SJCRH30 (cell line): ENCODE measurements around the gene PRPSAP2. TPM values are rescaled to one million over a fixed set of nuclear protein-coding genes. Genes with fewer than 3 reads are reported as not detected.
A peak's percentile ranks its signal among the peaks of the same experiment; 100 is the strongest.

Experiments
- DNase-seq, 2 experiments: peaks; one replicate each; pipeline ENCODE4 v3.0.0-alpha.2; 2015 to 2020
- H3K27ac ChIP-seq: fragments of 250-450 bp; sonication (Bioruptor Pico); 2 replicates; pipeline ENCODE4 v1.5.1; 2020; ENCODE audit warnings: mild to moderate bottlenecking, moderate library complexity
- H3K27me3 ChIP-seq: fragments of 250-450 bp; sonication (Bioruptor Pico); 2 replicates; pipeline ENCODE4 v1.5.1; 2020; ENCODE audit warnings: mild to moderate bottlenecking, moderate library complexity
- H3K36me3 ChIP-seq: fragments of 250-450 bp; sonication (Bioruptor Pico); 2 replicates; pipeline ENCODE4 v1.5.1; 2020; ENCODE audit warnings: mild to moderate bottlenecking, moderate library complexity
- H3K4me1 ChIP-seq: fragments of 250-450 bp; sonication (Bioruptor Pico); 2 replicates; pipeline ENCODE4 v1.5.1; 2020; ENCODE audit warnings: mild to moderate bottlenecking, moderate library complexity
- H3K4me3 ChIP-seq: fragments of 250-450 bp; sonication (Bioruptor Pico); 2 replicates; pipeline ENCODE4 v1.5.1; 2020; ENCODE audit warnings: mild to moderate bottlenecking, moderate library complexity
- H3K9me3 ChIP-seq: fragments of 250-450 bp; sonication (Bioruptor Pico); replicated peaks from 2 replicates; pipeline ENCODE4 v1.5.1; 2020; ENCODE audit warnings: mild to moderate bottlenecking, moderate library complexity
- total RNA-seq: library from RNA; depleted of rRNA; stranded (reverse); fragments of >200 nt; shearing (Covaris generic); gene quantifications from 2 replicates; pipeline ENCODE4 v1.2.3, GENCODE V29; 2014

The PRPSAP2 gene
- total RNA-seq, 1 experiment from 2014 or later, result 187 TPM

- Histone ChIP-seq H3K9me3 (no peaks in the 10 kb centered on the region), H3K27me3 (no peaks in the 10 kb centered on the region), H3K36me3 (no peaks in the 10 kb centered on the region), H3K4me3 (no peak overlapping the region), H3K27ac (no peak overlapping the region), H3K4me1 (peaks cover 3% of the 10 kb centered on the region; the same call in 1 of the 2 replicates)
- no peak for DNase-seq
Measured at GRCh38 chr17:18958611-18959010, 100.7 kb downstream of the PRPSAP2 start.

DNA sequence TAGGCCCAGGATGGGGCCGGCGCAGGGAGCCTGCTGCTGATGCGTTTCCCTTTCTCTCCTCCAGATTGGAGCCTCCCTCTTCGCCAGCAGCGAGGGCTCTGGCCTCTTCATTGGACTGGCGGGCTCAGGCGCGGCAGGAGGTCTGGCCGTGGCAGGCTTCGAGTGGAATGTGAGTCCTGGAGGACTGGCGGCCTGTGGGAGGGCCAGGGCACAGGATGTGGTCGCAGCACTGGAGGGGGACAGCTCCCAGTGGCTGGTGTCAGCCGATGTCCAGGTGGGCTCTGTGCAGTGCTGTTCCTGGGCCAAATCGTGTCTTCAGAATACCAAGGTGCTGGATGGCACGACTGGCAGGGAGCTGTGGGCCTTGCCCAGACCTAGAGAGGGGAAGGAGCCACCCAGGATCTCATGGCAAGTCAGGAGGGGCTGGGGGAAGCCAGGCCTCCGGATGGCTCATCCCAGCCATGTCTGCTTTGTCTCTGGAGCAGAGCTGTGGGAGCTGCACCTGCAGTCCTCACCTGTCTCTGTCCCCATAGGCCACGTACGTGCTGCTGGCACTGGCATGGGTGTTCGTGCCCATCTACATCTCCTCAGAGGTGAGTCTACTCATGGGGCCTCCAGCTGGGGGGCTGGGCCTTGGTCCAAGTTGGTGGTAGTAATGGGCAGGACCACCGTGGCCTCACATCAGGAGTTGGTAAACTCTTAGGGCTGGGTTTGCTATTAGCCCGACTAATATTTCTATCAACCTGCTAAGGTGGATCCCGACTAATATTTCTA is 101.3 kb downstream of the PRPSAP2 start:
- peaks cover 3% of the 10 kb centered on the region; the same call in 1 of the 2 replicates for H3K4me1 ChIP-seq
- H3K27ac ChIP-seq, result no peak overlapping the region
- H3K36me3 ChIP-seq, result no peaks in the 10 kb centered on the region
- H3K27me3 ChIP-seq, result no peaks in the 10 kb centered on the region; the same call in 1 of the 2 replicates
- DNase-seq, result peak; percentile 77 to 82
- H3K9me3 ChIP-seq, result no peaks in the 10 kb centered on the region
- H3K4me3 ChIP-seq, result no peak overlapping the region

DNA sequence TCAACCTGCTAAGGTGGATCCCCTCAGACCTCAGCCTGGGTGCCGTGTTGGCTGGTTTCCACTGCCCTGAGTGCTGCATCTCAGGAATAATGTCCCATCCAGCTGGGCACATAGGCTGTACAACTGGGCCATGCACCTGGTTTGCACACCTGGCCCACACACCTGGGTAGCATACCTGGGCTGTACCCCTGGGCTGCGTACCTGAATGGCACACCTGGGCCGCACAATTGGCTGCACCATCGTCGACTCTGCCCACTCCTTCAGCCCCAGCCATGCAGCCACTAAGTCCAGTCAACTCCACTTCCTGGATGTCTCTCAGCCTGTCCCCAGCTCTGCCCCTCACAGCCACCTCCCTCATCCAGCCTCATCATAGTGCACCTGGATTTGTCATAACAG is 101.9 kb downstream of the PRPSAP2 start:
- Histone ChIP-seq H3K4me3 (no peak overlapping the region), H3K27me3 (no peaks in the 10 kb centered on the region; the same call in 1 of the 2 replicates), H3K4me1 (peaks cover 3% of the 10 kb centered on the region; the same call in 1 of the 2 replicates), H3K27ac (no peak overlapping the region), H3K36me3 (no peaks in the 10 kb centered on the region), H3K9me3 (no peaks in the 10 kb centered on the region)
- DNase-seq, result peak in 1 of 2 experiments; percentile 19

DNA sequence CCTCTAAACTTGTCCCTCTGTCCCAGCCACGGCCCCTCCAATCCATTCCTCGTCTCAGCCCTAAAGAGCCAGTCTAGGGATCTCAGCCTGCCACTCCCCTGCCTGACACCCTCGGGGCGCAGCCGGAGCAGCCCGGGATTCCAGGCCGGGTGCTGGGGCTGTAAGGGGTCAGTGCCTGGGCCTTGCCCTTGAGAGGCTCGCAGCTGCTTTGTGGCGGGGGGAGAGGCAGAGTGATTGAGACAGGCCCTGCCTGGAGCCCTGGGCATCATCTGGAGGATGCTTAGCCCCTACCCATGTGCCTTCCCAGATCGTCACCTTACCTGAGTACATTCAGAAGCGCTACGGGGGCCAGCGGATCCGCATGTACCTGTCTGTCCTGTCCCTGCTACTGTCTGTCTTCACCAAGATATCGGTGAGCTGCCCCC is 102.3 kb downstream of the PRPSAP2 start:
- H3K27ac ChIP-seq, result no peak overlapping the region
- no peaks in the 10 kb centered on the region; the same call in 1 of the 2 replicates for H3K27me3 ChIP-seq
- H3K9me3 ChIP-seq, result no peaks in the 10 kb centered on the region
- H3K4me3 ChIP-seq, result no peak overlapping the region
- peaks cover 3% of the 10 kb centered on the region; the same call in 1 of the 2 replicates for H3K4me1 ChIP-seq
- H3K36me3 ChIP-seq, result no peaks in the 10 kb centered on the region
- peak; percentile 41 to 52 for DNase-seq

DNA sequence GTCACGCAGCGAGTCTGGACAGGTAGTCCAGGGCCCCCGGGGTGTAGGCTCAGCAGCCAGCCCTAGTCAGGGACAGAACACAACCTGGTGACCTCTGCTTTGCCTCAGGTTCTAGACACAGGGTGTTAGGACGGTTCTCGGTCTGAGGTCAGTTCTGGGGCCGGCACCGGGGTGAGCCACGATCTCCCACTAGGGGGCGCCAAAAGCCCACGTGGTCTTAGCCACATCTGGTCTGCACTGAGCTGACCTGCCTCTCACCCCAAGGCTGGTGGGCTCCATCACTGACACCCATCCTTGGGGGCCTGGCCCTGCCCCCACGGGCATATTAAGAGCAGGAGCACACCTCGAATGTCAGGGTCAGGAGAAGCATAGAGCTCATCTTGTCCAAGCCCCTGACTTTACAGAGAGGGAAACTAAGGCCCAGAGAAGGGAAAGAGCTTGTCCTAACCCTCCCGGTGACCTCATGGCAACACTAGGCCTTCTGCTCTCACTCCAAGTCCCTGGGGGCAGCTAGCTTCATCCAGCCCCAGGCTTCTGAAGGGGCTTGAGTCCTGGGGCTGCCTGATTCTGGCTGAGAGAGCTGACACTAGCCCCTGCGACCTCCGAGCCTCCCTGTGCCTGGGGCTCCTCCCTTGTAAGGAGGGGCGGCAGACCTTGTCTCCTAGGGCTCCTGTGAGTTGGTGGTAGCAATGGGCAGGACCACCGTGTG is 103.0 kb downstream of the PRPSAP2 start:
- no peak overlapping the region for H3K4me3 ChIP-seq

DNA sequence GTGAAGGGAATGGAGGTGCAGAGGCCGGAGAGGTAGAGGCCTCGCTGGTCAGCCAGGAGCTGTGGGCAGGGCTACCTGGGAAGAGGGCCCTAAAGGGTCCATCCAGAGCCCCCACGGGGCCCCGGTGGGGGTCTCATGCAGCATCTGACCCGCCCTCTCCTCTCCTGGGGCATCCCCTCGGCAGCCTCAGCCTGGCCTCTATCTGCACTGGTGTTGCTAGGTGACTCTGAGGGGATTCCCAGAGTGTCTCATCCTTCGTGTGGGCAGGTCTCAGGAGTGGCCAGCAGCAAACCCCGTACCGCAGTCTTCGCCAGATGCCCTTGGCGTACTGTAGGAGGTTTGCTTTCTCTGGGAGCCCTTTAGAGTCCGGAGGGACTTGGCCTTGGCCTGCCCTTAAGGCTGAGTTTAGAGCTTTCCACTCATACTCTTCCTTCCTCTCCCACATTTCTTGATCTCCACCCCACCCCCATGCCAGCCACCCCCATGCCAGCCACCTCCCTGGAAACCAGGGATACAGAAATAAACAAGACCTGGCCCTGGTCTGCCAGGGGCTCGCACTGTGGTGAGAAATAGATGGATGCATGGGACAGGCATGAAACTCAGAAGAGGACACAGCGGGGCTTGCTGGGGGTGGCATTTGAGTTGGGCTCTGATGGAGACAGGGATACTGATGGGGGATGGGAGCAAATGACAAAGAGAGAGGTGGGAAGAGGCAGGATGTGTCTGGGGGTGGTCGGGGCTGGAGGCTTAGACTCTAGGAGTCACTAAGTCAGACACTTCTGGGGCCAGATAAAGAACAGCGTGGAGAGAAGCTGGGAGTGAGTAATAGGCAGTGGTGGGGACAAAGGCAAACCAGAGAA is 103.9 kb downstream of the PRPSAP2 start:
- DNase-seq, result peak in 1 of 2 experiments; percentile 15
- Histone ChIP-seq H3K36me3 (no peaks in the 10 kb centered on the region), H3K27me3 (peaks cover 4% of the 10 kb centered on the region; the same call in 1 of the 2 replicates), H3K9me3 (no peaks in the 10 kb centered on the region), H3K4me1 (peaks cover 3% of the 10 kb centered on the region), H3K4me3 (no peak overlapping the region), H3K27ac (no peak overlapping the region)

More for the DNA sequence above, 103.0 kb downstream of the PRPSAP2 start:
- H3K27me3 ChIP-seq, result peaks cover 4% of the 10 kb centered on the region; the same call in 1 of the 2 replicates
- peak; percentile 89 to 97 for DNase-seq
- no peak overlapping the region for H3K27ac ChIP-seq
- peaks cover 3% of the 10 kb centered on the region; the same call in 1 of the 2 replicates for H3K4me1 ChIP-seq
- H3K36me3 ChIP-seq, result no peaks in the 10 kb centered on the region
- H3K9me3 ChIP-seq, result no peaks in the 10 kb centered on the region

DNA sequence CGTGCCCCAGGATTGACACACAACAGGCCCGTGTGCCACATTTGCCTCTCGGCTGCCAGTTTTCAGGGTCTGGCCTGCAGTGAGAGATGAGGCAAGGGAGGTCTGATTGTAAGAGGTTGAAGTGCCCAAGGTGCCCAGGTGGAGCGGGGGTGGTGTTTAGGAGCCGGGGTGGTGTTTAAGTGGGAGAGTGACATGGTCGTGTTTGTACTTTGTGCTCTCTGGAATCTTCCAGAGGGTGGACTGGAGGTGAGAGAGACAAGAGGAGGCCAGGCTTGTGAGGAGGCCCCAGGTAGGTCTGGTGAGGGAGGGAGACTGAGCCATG is 104.5 kb downstream of the PRPSAP2 start:
- Histone ChIP-seq H3K9me3 (no peaks in the 10 kb centered on the region), H3K4me3 (no peak overlapping the region), H3K27me3 (peaks cover 4% of the 10 kb centered on the region; the same call in 1 of the 2 replicates), H3K36me3 (no peaks in the 10 kb centered on the region), H3K27ac (no peak overlapping the region), H3K4me1 (peaks cover 9% of the 10 kb centered on the region)
- DNase-seq, result no peak

DNA sequence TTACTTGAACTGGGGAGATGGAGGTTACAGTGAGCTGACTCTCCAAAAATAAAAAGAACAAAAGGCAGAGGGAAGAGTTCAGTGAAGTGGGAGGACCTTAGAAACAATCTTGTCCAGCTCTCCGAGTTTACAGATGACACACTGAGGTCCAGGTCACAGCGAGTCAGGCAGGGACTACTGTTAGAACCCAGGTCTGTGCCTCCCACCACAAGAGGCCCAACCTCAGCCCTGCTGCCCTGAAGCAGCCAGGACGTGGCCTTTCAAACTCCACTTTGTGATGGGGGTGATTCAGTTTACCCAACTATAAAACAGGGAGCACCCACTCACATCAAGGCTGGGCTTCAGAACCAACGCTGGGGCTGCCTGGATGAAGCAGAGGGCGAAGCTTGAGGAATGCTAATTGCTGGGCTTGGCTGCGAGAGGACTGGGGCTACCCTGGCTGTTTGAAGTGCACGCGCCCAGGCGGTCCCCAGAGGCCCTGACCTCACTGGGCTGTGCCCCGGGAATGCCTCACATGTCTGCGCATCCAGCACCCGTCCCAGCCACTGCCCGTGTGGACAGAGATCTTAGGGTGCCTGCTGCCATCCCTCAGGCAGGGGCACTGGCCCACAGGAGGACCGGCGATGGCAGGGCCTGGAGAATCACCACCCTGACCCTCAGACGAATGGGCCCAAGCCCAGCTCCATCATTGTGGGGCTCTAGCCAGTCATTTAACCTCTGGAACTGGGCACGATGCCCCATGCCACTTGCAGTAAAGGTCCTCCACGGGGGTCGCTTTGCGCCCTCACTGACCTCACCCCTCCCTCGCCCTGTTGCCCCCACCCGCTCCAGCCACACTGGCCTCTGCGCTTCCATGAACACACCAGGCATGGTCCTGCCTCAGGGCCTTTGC is 105.4 kb downstream of the PRPSAP2 start:
- Histone ChIP-seq H3K27me3 (peaks cover 4% of the 10 kb centered on the region; the same call in 1 of the 2 replicates), H3K4me3 (no peak overlapping the region), H3K27ac (no peak overlapping the region), H3K36me3 (no peaks in the 10 kb centered on the region), H3K4me1 (peaks cover 11% of the 10 kb centered on the region), H3K9me3 (no peaks in the 10 kb centered on the region)
- DNase-seq, result peak in 1 of 2 experiments; percentile 14

DNA sequence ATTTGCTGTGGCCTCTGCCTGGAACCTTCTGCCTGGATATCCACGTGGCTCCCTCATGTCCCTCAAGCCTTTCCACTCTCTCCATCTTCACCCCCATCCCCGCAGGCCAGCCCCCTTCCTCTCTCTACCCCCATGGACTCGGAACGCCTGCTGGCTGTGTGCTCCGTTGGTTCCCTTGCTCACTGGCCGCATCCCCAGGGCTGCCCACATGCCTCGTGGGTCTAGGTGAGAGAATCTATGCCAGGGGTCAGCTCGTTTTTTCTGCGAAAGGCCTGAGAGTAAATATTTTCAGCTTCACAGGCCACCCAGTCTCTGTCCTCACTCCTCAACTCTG is 106.1 kb downstream of the PRPSAP2 start:
- Histone ChIP-seq H3K9me3 (no peaks in the 10 kb centered on the region), H3K4me3 (no peak overlapping the region), H3K27ac (no peak overlapping the region), H3K36me3 (no peaks in the 10 kb centered on the region), H3K27me3 (peaks cover 4% of the 10 kb centered on the region; the same call in 1 of the 2 replicates), H3K4me1 (peaks cover 11% of the 10 kb centered on the region)
- no peak for DNase-seq

- DNase-seq, result no peak
- Histone ChIP-seq H3K9me3 (no peaks in the 10 kb centered on the region), H3K27ac (no peak overlapping the region), H3K36me3 (no peaks in the 10 kb centered on the region), H3K27me3 (peaks cover 4% of the 10 kb centered on the region; the same call in 1 of the 2 replicates), H3K4me3 (no peak overlapping the region), H3K4me1 (peaks cover 8% of the 10 kb centered on the region)
Measured at GRCh38 chr17:18964550-18964949, 106.6 kb downstream of the PRPSAP2 start.

DNA sequence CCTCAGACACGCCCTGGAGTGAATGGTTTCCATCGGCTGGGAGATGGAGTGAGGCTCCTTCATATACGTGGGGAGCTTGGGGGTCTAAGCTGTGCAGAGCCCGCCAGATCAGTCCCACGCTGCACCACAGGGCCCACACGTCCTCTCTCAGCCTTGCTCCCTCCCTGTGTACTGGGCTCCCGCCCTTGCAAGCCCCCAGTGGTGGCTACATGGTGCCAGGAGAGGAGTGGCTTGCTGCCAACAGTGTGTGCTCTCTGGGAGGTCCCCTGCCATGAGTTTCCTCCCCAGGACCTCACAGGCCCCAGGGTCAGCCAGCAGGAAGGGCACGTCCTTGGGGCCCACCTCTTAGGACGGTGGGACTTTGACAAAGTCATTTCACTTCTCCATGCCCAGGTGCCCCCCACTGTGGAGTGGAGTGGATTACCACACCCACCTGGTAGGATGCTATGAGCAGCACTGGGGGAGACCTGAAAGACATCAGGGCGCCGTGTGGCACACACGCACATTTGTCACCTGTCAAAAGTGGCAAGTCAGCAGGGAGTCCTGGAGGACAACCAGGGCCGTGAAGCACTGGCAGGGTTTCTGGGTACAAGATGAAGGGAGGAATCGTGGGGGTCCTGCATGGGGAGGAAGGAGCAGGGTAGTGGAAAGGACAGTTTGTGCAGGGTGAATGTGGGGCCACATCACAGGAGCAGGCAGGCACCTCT is 107.8 kb downstream of the PRPSAP2 start:
- Histone ChIP-seq H3K27ac (no peak overlapping the region), H3K4me3 (no peak overlapping the region), H3K9me3 (no peaks in the 10 kb centered on the region), H3K36me3 (no peaks in the 10 kb centered on the region), H3K4me1 (peaks cover 8% of the 10 kb centered on the region), H3K27me3 (peaks cover 4% of the 10 kb centered on the region; the same call in 1 of the 2 replicates)
- DNase-seq, result peak in 1 of 2 experiments; percentile 49

DNA sequence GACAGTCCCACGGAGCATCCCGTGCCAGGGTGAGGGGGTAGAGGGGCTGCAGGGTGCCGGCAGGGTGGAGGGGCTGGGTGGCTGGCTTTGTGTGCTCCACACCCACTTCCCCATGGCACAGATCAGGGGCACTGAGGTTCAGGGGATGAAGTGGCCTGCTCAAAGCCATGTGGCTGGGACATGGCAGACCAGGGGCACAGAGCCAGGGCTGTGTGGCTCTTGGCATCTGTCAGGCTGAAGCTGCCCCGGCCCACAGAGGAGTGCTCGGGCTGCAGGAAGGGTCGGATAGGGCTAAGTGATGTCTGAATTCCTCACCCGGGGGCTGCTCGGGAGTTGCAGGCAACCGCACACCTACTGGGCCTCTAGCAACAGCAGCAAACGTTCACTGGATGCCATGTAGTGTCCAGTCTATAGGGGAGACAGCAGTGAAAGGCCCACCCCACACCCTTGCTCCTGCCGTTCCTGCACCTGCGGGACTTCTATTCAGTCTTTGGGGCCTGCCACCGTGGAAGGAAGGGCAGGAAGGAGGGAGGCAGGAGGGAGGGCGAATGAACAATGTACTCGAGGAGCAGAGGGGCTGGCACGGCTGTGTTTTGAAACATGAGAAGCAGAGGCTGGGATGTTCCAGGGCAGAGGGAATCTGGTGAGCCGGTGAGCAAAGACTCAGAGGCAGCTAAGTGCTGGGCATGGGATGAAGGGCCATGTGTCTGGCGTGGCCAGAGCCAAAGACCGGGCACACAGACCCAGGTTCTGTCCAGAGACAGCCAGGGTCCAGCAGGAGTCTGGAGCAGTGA is 109.1 kb downstream of the PRPSAP2 start:
- DNase-seq, result peak; percentile 67 to 82
- Histone ChIP-seq H3K27ac (no peak overlapping the region), H3K36me3 (no peaks in the 10 kb centered on the region), H3K27me3 (peaks cover 4% of the 10 kb centered on the region; the same call in 1 of the 2 replicates), H3K4me1 (peaks cover 8% of the 10 kb centered on the region), H3K4me3 (no peak overlapping the region), H3K9me3 (no peaks in the 10 kb centered on the region)
